ENCODE measurements around the gene PLIN5. TPM values are rescaled to one million over a fixed set of nuclear protein-coding genes. Genes with fewer than 3 reads are reported as not detected.

The PLIN5 gene
- total RNA-seq, 1 donor from 2014 or later = not detected

DNA sequence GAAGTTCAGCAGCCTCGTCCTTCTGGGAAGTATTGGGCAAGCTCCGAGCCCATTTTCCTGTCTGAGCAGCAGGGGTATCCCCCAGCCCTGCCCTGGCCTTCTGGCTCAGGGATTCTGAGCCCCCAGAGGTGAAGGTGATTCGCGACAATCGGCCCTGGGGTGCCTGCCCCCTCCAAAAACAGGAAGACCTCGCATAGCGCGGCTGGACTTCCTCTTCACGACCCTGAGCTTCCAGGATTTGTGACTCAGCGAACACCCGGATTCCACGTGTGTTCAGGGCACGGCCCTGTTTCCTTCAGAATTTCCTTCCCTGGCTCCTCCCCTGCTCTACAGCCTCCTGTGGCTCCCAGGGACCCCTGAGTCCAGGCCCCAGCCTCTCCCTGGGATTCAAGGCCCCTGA is 24.5 kb upstream of the PLIN5 start, which contains the start of gene SEMA6B:
SEMA6B (minus strand) TSS at position 116 of the 400 bp plus-strand sequence. CDS start 1,227 bp downstream, outside the sequence.
- FAIRE-seq (no peak), DNase-seq (ENCODE audit: low read depth) (no peak)
- H3K4me3 ChIP-seq (ENCODE audit: low read depth, low read length) = no peak within 1 kb of the TSS

DNA sequence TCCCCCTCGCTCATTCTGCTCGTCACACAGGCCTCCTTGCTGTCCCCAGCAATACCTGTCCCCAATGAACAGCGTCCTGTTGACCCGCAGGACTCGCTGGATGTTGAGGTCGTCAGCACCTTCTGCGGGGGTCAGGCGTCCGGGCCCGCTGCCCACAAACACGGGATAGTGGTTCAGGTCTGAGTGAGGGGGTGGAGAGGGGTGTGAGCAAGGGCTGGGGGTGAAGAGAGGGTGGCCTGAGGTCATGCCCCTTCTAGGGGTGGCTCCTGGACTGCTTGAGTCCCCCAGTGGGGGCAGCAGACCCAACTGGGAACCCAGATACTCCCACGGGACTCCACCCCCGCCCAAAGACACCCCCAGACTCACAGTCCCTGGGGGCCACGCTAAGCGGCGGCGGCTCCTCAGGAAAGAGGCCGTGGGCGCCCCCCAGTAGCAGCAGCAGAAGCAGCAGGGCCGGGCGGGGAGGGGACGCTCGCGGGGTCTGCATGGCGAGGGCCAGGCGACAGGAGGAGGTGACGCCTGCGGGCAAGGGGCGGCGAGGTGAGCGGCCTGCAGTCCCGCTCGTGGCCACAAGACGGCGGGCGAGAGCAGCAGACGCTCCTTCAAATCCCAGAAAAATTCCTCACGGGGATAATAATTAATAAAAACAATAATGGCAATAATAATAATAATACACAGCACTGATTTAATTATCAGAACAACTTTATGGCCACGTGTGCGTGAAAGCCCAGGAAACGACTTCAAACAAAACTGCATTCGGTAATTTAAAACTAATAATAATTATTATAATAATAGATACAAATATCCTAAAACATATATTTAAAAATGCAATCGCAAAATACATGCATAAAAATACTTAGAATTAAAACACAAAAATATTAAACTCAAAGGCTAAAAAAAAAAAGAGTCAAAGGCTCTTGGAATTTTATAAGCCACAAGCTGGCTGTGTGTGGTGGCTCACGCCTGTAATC is 23.2 kb upstream of the PLIN5 start:
- FAIRE-seq (no peak), DNase-seq (ENCODE audit: low read depth) (no peak)

More for the DNA sequence above, 24.5 kb upstream of the PLIN5 start, which contains the start of gene SEMA6B:
- TF ChIP-seq CTCF (IDR thresholded peaks at IDR 0.05; ENCODE audit: insufficient read depth, low read length, severe bottlenecking) = no peak
- H3K36me3 ChIP-seq (ENCODE audit: control insufficient read depth, insufficient read depth, low read length) = no peaks in the 10 kb centered on the region
- no peaks in the 10 kb centered on the region for H3K27me3 ChIP-seq (ENCODE audit: control insufficient read depth, insufficient read depth, low read length)

DNA sequence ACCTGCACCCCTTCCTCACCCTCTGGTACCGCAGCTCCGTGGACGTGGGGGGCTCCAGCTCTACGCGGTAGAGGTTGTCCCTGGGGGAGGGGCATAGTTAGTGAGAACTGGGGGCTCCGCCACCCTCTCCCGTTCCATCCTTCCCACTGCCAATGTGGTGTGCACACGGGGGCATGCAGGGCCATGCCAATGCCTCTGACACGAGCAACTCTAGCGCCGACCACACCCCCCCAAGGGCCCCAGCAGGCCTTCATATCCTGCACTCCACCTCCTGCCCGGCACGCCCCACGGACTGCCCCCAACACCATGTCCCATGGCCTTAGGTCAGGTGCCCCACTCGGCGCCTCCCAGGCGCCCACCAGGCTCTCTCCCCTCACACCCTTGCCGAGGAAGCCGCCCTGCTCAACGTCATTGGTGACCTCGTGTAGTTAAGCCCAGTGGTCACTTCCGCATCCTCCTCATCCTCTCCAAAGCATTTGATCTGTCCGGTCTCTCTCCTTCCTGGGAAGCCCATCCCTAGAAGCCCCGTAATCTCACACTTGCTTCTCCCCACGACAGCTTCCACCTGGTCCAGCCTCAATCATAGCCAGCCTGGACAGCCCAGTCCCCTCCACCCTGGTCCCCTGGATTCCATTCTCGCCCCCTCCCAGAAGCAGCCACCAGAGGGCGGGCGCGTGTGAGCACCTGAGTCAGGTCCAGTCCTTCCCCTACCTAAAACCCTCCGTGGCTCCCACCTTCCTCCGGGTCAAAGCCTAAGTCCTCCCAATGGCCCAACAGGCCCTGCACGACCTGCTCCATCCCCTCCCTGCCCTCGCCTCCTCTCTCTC is 22.3 kb upstream of the PLIN5 start:
- Histone ChIP-seq H3K4me3 (ENCODE audit: low read depth, low read length) (no peak overlapping the region), H3K36me3 (ENCODE audit: control insufficient read depth, insufficient read depth, low read length) (no peaks in the 10 kb centered on the region), H3K27me3 (ENCODE audit: control insufficient read depth, insufficient read depth, low read length) (no peaks in the 10 kb centered on the region)
- DNase-seq (ENCODE audit: low read depth) (no peak), FAIRE-seq (no peak)
- TF ChIP-seq CTCF (IDR thresholded peaks at IDR 0.05; ENCODE audit: insufficient read depth, low read length, severe bottlenecking) = peak; percentile 31

More for the DNA sequence above, 23.2 kb upstream of the PLIN5 start:
- no peak overlapping the region for H3K4me3 ChIP-seq (ENCODE audit: low read depth, low read length)
- peak; percentile 87 for TF ChIP-seq CTCF (IDR thresholded peaks at IDR 0.05; ENCODE audit: insufficient read depth, low read length, severe bottlenecking)
- no peaks in the 10 kb centered on the region for H3K27me3 ChIP-seq (ENCODE audit: control insufficient read depth, insufficient read depth, low read length)
- no peaks in the 10 kb centered on the region for H3K36me3 ChIP-seq (ENCODE audit: control insufficient read depth, insufficient read depth, low read length)

DNA sequence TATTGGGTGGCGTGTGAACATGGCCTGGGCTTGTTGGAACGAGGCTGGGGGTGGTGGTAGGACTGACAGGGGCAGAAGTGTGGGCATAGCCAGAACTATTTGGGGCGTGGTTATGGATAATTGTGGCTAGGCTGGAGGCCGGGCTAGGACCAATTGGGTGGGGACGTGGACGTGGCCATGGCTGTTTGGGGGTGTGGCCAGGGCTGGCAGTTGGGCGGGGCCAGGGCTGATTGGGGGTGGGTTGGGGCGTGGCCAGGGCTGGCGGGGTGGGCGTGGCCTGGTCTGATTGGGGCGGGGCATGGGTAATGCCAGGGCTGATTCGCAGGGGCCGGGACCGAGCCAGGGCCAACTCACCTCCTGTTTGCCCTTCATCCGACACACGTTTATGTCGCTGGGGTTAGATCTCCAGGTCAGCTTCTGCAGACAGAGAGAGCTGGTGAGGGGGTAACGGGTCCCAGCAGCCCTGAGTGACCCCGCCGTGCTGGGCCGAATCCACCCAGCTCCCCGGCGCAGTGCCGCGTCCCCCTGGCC is 21.6 kb upstream of the PLIN5 start:
- no peak for TF ChIP-seq CTCF (IDR thresholded peaks at IDR 0.05; ENCODE audit: insufficient read depth, low read length, severe bottlenecking)
- no peak for FAIRE-seq
- no peak for DNase-seq (ENCODE audit: low read depth)
- Histone ChIP-seq H3K27me3 (ENCODE audit: control insufficient read depth, insufficient read depth, low read length) (no peaks in the 10 kb centered on the region), H3K4me3 (ENCODE audit: low read depth, low read length) (no peak overlapping the region), H3K36me3 (ENCODE audit: control insufficient read depth, insufficient read depth, low read length) (no peaks in the 10 kb centered on the region)

- H3K27me3 ChIP-seq (ENCODE audit: control insufficient read depth, insufficient read depth, low read length) = no peaks in the 10 kb centered on the region
- no peak overlapping the region for H3K4me3 ChIP-seq (ENCODE audit: low read depth, low read length)
- DNase-seq (ENCODE audit: low read depth) (no peak), FAIRE-seq (no peak)
- no peaks in the 10 kb centered on the region for H3K36me3 ChIP-seq (ENCODE audit: control insufficient read depth, insufficient read depth, low read length)
- TF ChIP-seq CTCF (IDR thresholded peaks at IDR 0.05; ENCODE audit: insufficient read depth, low read length, severe bottlenecking) = no peak
Measured at GRCh38 chr19:4555657-4556561, 20.9 kb upstream of the PLIN5 start.

All from bronchial epithelial cell (primary cell).